GM18873 (cell line): ENCODE results near the gene FAM131A.
"Not testable (repeated sequence)": the region's sequence is repeated elsewhere in the genome, so short reads cannot be mapped to it uniquely, and the experiment has no call there.

Experiments
- ATAC-seq: cut with Tn5 transposase; IDR thresholded peaks from one replicate; pipeline ENCODE4 v1.9.1; 2021; ENCODE audit warnings: mild to moderate bottlenecking, moderate library complexity, moderate number of reproducible peaks; ENCODE audit not compliant: unreplicated experiment, low FRiP score

The FAM131A gene

GRCh38 chr3:184337981-184338380 is 581 bp downstream of the FAM131A start:
- no peak for ATAC-seq

- ATAC-seq, result no peak
Measured at GRCh38 chr3:184338511-184338945, 1.1 kb downstream of the FAM131A start.

- no peak for ATAC-seq
Measured at GRCh38 chr3:184339001-184339400, 1.6 kb downstream of the FAM131A start.

DNA sequence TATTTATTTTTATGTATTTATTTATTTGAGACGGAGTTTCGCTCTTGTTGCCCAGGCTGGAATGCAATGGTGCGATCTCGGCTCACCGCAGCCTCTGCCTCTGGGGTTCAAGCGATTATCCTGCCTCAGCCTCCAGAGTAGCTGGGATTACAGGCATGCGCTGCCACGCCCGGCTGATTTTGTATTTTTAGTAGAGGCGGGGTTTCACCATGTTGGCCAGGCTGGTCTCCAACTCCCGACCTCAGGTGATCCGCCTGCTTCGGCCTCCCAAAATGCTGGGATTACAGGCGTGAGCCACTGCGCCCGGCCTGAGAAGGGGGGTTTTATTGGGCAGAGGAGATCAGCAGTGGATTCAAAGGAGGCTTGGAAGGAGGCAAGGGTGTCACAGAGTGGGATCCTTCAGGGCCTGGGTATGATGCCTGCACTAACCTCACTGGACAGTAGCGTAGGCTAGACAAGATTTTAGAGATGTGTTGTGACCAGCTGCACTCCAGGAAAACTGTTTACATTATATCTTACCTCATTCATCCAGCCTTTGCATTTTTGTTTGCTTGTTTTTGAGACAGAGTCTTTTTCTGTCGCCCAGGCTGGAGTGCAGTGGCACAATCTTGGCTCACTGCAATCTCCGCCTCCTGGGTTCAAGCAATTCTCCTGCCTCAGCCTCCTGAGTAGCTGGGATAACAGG is 2.2 kb downstream of the FAM131A start:
- not testable (repeated sequence) for ATAC-seq

- ATAC-seq, result no peak
Measured at GRCh38 chr3:184341925-184342324, 4.5 kb downstream of the FAM131A start.

GRCh38 chr3:184343200-184343876 is 5.9 kb downstream of the FAM131A start:
- ATAC-seq, result no peak

DNA sequence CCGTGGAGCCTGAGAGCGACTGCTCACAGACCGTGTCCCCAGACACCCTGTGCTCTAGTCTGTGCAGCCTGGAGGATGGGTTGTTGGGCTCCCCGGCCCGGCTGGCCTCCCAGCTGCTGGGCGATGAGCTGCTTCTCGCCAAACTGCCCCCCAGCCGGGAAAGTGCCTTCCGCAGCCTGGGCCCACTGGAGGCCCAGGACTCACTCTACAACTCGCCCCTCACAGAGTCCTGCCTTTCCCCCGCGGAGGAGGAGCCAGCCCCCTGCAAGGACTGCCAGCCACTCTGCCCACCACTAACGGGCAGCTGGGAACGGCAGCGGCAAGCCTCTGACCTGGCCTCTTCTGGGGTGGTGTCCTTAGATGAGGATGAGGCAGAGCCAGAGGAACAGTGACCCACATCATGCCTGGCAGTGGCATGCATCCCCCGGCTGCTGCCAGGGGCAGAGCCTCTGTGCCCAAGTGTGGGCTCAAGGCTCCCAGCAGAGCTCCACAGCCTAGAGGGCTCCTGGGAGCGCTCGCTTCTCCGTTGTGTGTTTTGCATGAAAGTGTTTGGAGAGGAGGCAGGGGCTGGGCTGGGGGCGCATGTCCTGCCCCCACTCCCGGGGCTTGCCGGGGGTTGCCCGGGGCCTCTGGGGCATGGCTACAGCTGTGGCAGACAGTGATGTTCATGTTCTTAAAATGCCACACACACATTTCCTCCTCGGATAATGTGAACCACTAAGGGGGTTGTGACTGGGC is 7.3 kb downstream of the FAM131A start:
- no peak for ATAC-seq

DNA sequence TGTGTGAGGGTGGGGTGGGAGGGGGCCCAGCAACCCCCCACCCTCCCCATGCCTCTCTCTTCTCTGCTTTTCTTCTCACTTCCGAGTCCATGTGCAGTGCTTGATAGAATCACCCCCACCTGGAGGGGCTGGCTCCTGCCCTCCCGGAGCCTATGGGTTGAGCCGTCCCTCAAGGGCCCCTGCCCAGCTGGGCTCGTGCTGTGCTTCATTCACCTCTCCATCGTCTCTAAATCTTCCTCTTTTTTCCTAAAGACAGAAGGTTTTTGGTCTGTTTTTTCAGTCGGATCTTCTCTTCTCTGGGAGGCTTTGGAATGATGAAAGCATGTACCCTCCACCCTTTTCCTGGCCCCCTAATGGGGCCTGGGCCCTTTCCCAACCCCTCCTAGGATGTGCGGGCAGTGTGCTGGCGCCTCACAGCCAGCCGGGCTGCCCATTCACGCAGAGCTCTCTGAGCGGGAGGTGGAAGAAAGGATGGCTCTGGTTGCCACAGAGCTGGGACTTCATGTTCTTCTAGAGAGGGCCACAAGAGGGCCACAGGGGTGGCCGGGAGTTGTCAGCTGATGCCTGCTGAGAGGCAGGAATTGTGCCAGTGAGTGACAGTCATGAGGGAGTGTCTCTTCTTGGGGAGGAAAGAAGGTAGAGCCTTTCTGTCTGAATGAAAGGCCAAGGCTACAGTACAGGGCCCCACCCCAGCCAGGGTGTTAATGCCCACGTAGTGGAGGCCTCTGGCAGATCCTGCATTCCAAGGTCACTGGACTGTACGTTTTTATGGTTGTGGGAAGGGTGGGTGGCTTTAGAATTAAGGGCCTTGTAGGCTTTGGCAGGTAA is 8.1 kb downstream of the FAM131A start:
- no peak for ATAC-seq

DNA sequence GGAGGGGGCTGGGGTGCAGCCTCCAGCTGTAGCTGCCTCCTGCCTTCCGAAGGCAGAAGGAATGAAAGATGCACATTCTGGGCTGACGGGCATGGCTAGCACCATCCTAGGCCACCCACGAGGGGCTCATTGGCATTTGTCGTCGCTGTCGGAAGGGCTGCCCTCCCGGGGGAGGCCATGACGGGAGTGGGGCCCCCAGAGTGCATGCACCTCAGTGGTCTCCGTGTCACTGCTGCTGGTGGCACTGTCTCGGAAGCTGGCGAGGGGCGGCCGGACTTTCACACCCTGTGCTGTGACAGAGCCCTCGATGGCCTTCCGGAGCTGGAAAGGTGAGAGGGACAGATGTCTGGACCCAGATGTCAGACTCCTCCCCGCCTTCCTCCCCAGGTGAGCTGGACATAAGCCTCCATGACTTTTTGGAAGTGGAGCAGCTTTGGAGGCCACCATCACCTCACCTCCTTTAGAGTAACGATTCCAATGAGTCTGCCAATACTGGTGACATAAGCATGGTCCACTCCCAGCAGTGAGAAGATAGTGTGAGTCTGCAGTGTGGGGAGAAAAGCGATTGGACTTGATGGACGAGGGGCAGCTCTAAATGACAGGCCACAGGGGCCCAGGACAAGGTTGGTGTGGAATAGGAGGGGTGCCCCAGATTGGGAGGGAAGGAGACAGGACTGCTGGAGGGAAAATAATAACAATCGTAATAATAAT is 9.2 kb downstream of the FAM131A start:
- ATAC-seq, result no peak

- ATAC-seq, result no peak
Measured at GRCh38 chr3:184347321-184348056, 10.1 kb downstream of the FAM131A start.

GRCh38 chr3:184348057-184348382 is 10.6 kb downstream of the FAM131A start:
- no peak for ATAC-seq

- ATAC-seq, result no peak
Measured at GRCh38 chr3:184349563-184350470, 12.4 kb downstream of the FAM131A start.

- ATAC-seq, result no peak
Measured at GRCh38 chr3:184350618-184351017, 13.2 kb downstream of the FAM131A start.

DNA sequence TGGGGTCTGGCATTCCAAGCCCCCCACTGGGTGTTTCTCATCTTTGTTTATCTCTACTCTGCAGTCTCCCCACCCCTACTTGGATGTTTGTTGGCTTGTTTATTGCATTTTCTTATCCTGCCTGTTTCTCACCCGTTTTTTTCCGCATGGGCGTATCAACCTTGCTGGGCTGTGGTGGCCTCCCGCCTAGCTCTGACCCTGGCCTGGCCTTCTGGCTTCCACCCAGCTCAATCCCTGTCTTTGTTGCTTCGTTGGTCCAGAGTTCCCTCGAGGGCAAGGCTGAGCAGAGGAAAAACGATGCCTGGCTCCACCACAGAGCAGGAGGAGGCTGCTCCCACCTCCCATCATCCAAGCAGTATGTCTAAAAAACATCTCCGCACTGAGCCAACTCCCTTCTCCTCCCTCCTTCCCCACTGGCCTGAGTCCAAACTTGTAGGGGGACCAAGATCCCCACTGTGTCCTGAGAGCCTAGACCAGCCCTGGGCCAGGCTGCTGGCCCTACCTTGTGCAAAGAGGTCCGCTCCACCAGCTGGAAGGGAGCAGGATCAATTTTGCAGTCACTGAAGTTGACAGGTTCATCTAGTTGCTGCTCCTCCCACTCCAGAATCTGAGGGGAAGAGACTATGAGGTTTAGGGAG is 14.2 kb downstream of the FAM131A start:
- ATAC-seq, result no peak

GRCh38 chr3:184352149-184352785 is 14.9 kb downstream of the FAM131A start:
- ATAC-seq, result no peak

DNA sequence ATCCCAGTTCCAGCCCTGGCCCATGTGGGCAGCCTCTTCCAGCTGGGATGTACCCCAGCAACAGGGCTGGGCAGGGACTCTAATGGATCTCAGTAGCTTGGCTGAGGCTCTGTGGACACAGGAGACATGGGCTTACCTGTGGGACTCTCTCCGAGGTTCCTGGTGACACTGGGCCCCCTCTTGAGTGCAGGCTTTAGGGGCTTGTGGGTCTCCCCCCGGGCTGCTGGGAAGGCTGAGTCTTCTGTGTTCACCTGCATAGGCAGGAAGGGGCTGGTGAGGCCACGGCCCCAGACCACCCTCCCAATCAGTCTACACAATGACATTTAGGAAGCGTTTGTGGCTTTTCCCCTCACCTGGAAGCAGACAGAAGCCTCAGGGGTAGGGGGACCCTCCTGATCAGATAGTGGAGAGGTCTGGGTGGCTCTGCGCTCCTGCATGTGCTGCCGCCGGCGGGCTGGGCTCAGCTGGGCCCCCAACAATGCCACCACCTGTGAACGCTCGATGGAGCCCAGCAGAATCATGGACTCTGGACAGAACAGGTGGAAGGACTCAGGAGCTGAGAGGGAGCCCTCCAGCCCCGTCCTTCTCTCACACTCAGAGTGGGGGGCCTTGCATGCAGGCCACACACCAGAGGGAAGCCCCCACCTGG is 15.6 kb downstream of the FAM131A start:
- ATAC-seq, result no peak

GRCh38 chr3:184353546-184353941 is 16.1 kb downstream of the FAM131A start:
- no peak for ATAC-seq
